SK-N-SH (cell line): ENCODE measurements around the gene GGCX.

Experiments
- RFX5 ChIP-seq: IDR thresholded peaks from 2 replicates; pipeline ENCODE4 v1.6.1; 2012; ENCODE audit warnings: mild to moderate bottlenecking, improper control_type of control experiment, low read length
- TF ChIP-seq, protein P1 (sequence below): fragments of 200-600 bp; sonication (generic); IDR thresholded peaks from 2 replicates; pipeline ENCODE4 v1.6.1; 2017; ENCODE audit warnings: antibody characterized with exemption, mild to moderate bottlenecking, moderate library complexity
- TF ChIP-seq, protein P2 (sequence below): IDR thresholded peaks from 2 replicates; pipeline ENCODE4; 2012

DNA sequence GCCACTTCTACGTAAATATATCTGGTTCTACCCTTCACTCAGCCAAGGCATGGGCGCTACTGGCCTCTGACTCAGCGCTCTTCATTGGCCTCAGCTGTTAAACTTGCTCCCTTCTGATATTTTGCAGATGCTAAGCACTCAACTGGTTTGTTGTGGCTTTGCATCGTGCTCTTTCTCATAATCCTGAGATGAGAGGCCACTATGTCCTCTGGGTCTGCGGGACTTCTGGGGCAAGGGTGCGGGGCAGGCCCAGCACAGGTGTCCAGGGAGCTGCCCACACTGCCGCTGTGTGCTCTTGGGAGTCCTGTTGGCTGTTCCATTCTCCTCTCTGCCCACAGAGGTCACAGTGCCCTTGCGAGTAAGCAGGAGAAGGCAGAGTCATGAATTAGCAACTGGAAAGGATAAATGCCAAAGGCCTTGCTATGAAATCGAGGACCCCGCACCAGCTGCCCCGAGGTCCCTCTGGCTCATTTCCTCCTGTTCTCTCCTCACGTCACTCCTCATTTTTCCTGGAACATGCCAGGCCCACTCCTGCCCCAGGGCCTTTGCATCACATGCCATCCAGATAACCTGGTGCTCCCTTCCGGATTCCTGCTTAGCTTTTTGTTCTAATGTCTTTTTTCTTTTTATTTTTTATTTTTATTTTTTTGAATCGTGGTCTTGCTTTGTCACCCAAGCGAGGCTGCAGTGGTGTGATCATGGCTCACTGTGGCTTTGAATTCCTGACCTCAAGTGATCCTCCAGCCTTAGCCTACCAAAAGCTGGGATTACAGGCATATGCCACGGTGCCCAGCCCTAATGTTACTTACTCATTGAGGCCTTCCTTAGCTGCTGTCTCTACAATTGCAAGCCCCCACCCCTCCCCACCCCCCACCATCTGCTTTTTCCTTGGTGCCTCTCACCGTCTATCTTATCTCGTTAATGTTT is 57.2 kb downstream of the GGCX start:
- TF ChIP-seq, protein P1, sequence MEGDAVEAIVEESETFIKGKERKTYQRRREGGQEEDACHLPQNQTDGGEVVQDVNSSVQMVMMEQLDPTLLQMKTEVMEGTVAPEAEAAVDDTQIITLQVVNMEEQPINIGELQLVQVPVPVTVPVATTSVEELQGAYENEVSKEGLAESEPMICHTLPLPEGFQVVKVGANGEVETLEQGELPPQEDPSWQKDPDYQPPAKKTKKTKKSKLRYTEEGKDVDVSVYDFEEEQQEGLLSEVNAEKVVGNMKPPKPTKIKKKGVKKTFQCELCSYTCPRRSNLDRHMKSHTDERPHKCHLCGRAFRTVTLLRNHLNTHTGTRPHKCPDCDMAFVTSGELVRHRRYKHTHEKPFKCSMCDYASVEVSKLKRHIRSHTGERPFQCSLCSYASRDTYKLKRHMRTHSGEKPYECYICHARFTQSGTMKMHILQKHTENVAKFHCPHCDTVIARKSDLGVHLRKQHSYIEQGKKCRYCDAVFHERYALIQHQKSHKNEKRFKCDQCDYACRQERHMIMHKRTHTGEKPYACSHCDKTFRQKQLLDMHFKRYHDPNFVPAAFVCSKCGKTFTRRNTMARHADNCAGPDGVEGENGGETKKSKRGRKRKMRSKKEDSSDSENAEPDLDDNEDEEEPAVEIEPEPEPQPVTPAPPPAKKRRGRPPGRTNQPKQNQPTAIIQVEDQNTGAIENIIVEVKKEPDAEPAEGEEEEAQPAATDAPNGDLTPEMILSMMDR: no peak
- no peak for TF ChIP-seq RFX5
- TF ChIP-seq, protein P2, sequence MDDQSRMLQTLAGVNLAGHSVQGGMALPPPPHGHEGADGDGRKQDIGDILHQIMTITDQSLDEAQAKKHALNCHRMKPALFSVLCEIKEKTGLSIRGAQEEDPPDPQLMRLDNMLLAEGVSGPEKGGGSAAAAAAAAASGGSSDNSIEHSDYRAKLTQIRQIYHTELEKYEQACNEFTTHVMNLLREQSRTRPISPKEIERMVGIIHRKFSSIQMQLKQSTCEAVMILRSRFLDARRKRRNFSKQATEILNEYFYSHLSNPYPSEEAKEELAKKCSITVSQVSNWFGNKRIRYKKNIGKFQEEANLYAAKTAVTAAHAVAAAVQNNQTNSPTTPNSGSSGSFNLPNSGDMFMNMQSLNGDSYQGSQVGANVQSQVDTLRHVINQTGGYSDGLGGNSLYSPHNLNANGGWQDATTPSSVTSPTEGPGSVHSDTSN: peak; percentile 44; the same call in 1 of the 2 replicates
